Keratinocyte (primary cell): ENCODE measurements around the gene PPIA.
"Not testable (repeated sequence)": the region's sequence is repeated elsewhere in the genome, so short reads cannot be mapped to it uniquely, and the experiment has no call there.

Experiments
- EZH2 ChIP-seq: IDR thresholded peaks from one replicate; pipeline ENCODE4 v1.6.1; 2012; ENCODE audit warnings: inconsistent platforms, mild to moderate bottlenecking, low read length, moderate library complexity
- TF ChIP-seq, protein P1 (sequence below), 3 experiments: IDR thresholded peaks in 1 of 3; conservative IDR thresholded peaks in 1 of 3; optimal IDR thresholded peaks in 1 of 3; 2 replicates in 2 of 3; 3 replicates in 1 of 3; pipeline versions ENCODE3 to v1.5.1; 2011; ENCODE audit warnings: low read length in 3 of 3, mild to moderate bottlenecking in 3 of 3, moderate library complexity in 2 of 3, control low read depth in 1 of 3, inconsistent platforms in 1 of 3; ENCODE audit not compliant: insufficient read depth in 2 of 3; ENCODE audit errors: extremely low read depth in 1 of 3

DNA sequence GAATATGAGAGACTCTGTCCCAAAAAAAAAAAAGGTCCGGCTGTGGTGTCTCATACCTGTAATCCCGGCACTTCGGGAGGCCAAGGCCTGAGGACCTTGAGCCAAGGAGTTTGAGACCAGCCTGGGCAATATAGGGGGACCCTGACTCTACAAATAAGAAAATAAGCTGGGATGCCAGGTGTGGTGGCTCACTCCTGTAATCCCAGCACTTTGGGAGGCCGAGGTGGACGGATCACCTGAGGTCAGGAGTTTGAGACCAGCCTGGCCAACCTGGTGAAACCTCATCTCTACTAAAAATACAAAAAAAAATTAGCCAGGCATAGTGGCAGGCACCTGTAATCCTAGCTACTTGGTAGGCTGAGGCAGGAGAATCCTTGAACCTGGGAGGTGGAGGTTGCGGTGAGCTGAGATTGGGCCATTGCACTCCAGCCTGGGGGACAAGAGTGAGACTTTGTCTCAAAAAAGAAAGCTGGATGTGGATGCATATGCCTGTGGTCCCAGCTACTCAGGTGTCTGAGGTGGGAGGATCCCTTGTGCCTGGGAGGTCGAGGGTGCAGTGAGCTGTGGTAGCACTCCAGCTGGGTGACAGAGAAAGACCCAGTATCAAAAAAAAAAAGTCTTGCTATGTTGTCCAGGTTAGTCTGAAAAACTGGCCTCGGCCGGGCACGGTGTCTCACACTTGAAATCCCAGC is 7.5 kb downstream of the PPIA start:
- TF ChIP-seq, protein P1, sequence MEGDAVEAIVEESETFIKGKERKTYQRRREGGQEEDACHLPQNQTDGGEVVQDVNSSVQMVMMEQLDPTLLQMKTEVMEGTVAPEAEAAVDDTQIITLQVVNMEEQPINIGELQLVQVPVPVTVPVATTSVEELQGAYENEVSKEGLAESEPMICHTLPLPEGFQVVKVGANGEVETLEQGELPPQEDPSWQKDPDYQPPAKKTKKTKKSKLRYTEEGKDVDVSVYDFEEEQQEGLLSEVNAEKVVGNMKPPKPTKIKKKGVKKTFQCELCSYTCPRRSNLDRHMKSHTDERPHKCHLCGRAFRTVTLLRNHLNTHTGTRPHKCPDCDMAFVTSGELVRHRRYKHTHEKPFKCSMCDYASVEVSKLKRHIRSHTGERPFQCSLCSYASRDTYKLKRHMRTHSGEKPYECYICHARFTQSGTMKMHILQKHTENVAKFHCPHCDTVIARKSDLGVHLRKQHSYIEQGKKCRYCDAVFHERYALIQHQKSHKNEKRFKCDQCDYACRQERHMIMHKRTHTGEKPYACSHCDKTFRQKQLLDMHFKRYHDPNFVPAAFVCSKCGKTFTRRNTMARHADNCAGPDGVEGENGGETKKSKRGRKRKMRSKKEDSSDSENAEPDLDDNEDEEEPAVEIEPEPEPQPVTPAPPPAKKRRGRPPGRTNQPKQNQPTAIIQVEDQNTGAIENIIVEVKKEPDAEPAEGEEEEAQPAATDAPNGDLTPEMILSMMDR (optimal IDR thresholded peaks at IDR 0.05 in 1 of 3, IDR thresholded peaks at IDR 0.05 in 1 of 3, conservative IDR thresholded peaks at IDR 0.05 in 1 of 3; ENCODE audit: extremely low read depth in 1 of 3, insufficient read depth in 2 of 3, low read length in 3 of 3), result not testable (repeated sequence)
- not testable (repeated sequence) for TF ChIP-seq EZH2
